Esophagus squamous epithelium (tissue), 5 donors: ENCODE data around the gene BBX. TPM values are rescaled to one million over a fixed set of nuclear protein-coding genes. Genes with fewer than 3 reads are reported as not detected.

Experiments
- DNase-seq: peaks from one replicate; lab custom pipeline; 2025; lab: John Stamatoyannopoulos, UW
- H3K27ac ChIP-seq, 4 donors: fragments of 200-600 bp; sonication (generic); one replicate each; pipeline ENCODE4 v1.5.1; 2016 to 2019; ENCODE audit warnings: mild to moderate bottlenecking in 1 of 4
- H3K27me3 ChIP-seq, 4 donors: fragments of 200-600 bp; sonication (generic); 1 replicate in 3 of 4; 2 replicates in 1 of 4; pipeline versions ENCODE4 v1.5.1 to v1.6.0; 2017 to 2021; ENCODE audit warnings: antibody characterized with exemption in 1 of 4
- H3K36me3 ChIP-seq, 3 donors: fragments of 200-600 bp; sonication (generic); one replicate each; pipeline ENCODE4 v1.5.1; 2016 to 2019
- H3K4me1 ChIP-seq, 3 donors: fragments of 200-600 bp; sonication (generic); one replicate each; pipeline ENCODE4 v1.5.1; 2017 to 2019
- H3K4me3 ChIP-seq, 4 donors: fragments of 200-600 bp; sonication (generic); 1 replicate in 3 of 4; 2 replicates in 1 of 4; pipeline ENCODE4 v1.5.1; 2016 to 2019; ENCODE audit warnings: mild to moderate bottlenecking in 2 of 4, moderate library complexity in 1 of 4
- H3K9me3 ChIP-seq, 3 donors: fragments of 200-600 bp; sonication (generic); one replicate each; pipeline ENCODE4 v1.5.1; 2016 to 2019
- POLR2A ChIP-seq, 4 donors: fragments of 450-650 bp; IDR thresholded peaks; one replicate each; pipeline ENCODE4 v1.6.1; 2017; ENCODE audit warnings: antibody characterized with exemption in 4 of 4, mild to moderate bottlenecking in 4 of 4, moderate library complexity in 3 of 4
- WGBS, 2 donors: methylation state at CpG; one replicate each; pipeline ENCODE4 v1.1.5; 2018; 5-methylcytosine and 5-hydroxymethylcytosine counted together
- intact Hi-C: fragments of 100-400 bp; cut with DNase I; formaldehyde crosslinking; loops from one replicate; pipeline ENCODE4 v1.15.0; 2022
- total RNA-seq, 4 donors: library from RNA; depleted of rRNA; stranded (reverse); fragments of >200 nt; gene quantifications; one replicate each; pipeline ENCODE4 v1.1.0, GENCODE V29; 2016
- TF ChIP-seq, protein P1 (sequence below), 6 experiments: fragments of 450-650 bp in 4 of 6; fragments of 200-600 bp in 2 of 6; sonication (generic) in 2 of 6; IDR thresholded peaks; one replicate each; pipeline ENCODE4 v1.5.1; 2016 to 2019; ENCODE audit warnings: antibody characterized with exemption in 6 of 6, mild to moderate bottlenecking in 4 of 6, moderate library complexity in 4 of 6
- donor health status: DM: yes; HTN: yes; CAD: no.

BBX gene
- total RNA-seq, 4 donors from 2014 or later: 12.5 to 49.5 (median 35.8) TPM

- Histone ChIP-seq H3K4me3 (no peak overlapping the region), H3K9me3 (no peaks in the 10 kb centered on the region), H3K36me3 (no peaks in the 10 kb centered on the region), H3K4me1 (peaks cover 0 to 4% (median 0%) of the 10 kb centered on the region in 3 donors), H3K27me3 (no peaks in the 10 kb centered on the region), H3K27ac (no peak overlapping the region)
- intact Hi-C loops: no loop called here
- no peak for TF ChIP-seq POLR2A (IDR thresholded peaks at IDR 0.05)
- TF ChIP-seq, protein P1, sequence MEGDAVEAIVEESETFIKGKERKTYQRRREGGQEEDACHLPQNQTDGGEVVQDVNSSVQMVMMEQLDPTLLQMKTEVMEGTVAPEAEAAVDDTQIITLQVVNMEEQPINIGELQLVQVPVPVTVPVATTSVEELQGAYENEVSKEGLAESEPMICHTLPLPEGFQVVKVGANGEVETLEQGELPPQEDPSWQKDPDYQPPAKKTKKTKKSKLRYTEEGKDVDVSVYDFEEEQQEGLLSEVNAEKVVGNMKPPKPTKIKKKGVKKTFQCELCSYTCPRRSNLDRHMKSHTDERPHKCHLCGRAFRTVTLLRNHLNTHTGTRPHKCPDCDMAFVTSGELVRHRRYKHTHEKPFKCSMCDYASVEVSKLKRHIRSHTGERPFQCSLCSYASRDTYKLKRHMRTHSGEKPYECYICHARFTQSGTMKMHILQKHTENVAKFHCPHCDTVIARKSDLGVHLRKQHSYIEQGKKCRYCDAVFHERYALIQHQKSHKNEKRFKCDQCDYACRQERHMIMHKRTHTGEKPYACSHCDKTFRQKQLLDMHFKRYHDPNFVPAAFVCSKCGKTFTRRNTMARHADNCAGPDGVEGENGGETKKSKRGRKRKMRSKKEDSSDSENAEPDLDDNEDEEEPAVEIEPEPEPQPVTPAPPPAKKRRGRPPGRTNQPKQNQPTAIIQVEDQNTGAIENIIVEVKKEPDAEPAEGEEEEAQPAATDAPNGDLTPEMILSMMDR (IDR thresholded peaks at IDR 0.05): no peak
- no peak for DNase-seq
- 90 to 100% methylated on average over 2 of the region's 2 CpGs for WGBS, 2 donors
These were observed 25.8 kb downstream of the BBX start for GRCh38 chr3:107548601-107549000.

DNA sequence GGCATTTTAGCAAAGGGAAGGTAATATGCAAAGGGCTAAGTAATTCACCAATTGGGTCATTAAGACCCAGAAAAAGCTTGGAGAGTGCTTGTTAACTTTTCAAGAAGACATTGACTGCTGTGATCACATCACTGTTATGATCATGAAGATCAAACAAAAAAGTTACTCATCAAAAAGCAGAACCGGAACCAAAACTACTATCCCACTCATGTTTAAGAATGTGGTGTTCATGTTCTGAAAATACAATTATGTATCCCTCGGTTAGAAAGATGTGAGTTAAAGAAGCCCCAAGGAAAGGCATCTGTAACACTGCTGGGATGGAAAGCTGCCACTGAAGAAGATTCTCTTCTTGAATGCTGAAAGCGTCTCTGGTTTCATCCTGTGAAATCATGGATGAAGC, 32.6 kb downstream of the BBX start:
- Histone ChIP-seq H3K4me3 (no peak overlapping the region), H3K27ac (no peak overlapping the region), H3K9me3 (no peaks in the 10 kb centered on the region), H3K27me3 (no peaks in the 10 kb centered on the region), H3K4me1 (peaks cover 0 to 4% (median 0%) of the 10 kb centered on the region in 3 donors), H3K36me3 (no peaks in the 10 kb centered on the region)
- no peak for TF ChIP-seq POLR2A (IDR thresholded peaks at IDR 0.05)
- TF ChIP-seq, protein P1 (IDR thresholded peaks at IDR 0.05): no peak
- no peak for DNase-seq
- 89 to 91% methylated on average over 3 of the region's 3 CpGs for WGBS, 2 donors
- intact Hi-C loops: no loop called here

DNA sequence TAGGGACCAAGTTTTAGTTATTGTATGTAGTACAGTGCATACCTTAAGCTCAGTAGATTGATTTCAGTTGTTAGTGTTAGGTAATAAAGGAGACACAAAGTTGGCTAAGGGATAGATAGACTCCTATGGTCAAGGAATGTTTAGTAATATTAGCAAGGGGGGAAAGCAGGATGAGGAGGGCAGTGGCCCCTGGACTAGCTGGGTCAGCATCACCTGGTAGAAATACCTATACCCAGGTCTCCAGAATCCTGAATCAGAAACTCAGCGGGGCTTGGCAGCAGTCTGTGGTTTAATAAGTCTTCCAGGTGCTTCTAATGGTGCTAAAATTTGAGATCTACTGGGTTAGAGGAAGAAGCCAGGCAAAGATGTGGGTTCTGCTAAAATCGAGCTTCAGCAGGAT, 35.0 kb downstream of the BBX start:
- H3K9me3 ChIP-seq: no peaks in the 10 kb centered on the region
- no peaks in the 10 kb centered on the region for H3K27me3 ChIP-seq
- intact Hi-C loops: no loop called here
- H3K36me3 ChIP-seq: no peaks in the 10 kb centered on the region
- no peak overlapping the region for H3K27ac ChIP-seq
- H3K4me3 ChIP-seq: no peak overlapping the region
- peaks cover 0 to 18% (median 4%) of the 10 kb centered on the region in 3 donors for H3K4me1 ChIP-seq
- no peak for TF ChIP-seq POLR2A (IDR thresholded peaks at IDR 0.05)
- TF ChIP-seq, protein P1 (IDR thresholded peaks at IDR 0.05): no peak
- no peak for DNase-seq
- 93 to 100% methylated on average over 2 of the region's 2 CpGs for WGBS, 2 donors

DNA sequence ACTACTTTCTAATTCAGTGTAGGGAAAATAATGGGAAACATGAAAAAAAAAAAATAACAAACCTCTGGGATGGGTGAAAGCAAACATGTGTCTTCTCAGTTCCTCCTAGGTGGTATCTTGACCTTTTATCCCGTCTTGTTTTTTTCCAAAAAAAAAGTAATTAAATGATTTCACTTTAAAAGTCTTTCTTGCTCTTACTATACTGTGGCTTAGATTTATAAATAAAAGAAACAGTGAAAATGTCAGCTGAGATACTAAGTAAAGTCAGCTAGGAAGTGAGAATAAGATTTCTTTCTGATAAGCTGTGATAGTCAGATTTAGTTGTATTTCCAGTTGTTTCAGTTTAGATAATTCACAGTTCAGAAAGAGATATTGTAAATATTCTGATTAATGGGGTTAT, 37.4 kb downstream of the BBX start:
- H3K4me1 ChIP-seq: peaks cover 0 to 18% (median 4%) of the 10 kb centered on the region in 3 donors
- no peak overlapping the region for H3K4me3 ChIP-seq
- H3K27ac ChIP-seq: no peak overlapping the region
- H3K36me3 ChIP-seq: no peaks in the 10 kb centered on the region
- WGBS, 2 donors: 22 to 40% methylated on average over 1 of the region's 1 CpG
- DNase-seq: no peak
- no peaks in the 10 kb centered on the region for H3K9me3 ChIP-seq
- no peaks in the 10 kb centered on the region for H3K27me3 ChIP-seq
- intact Hi-C loops: no loop called here
- TF ChIP-seq, protein P1 (IDR thresholded peaks at IDR 0.05): no peak
- TF ChIP-seq POLR2A (IDR thresholded peaks at IDR 0.05): no peak

- Histone ChIP-seq H3K9me3 (no peaks in the 10 kb centered on the region), H3K36me3 (no peaks in the 10 kb centered on the region), H3K4me1 (peaks cover 0 to 18% (median 4%) of the 10 kb centered on the region in 3 donors), H3K27me3 (no peaks in the 10 kb centered on the region), H3K4me3 (no peak overlapping the region), H3K27ac (no peak overlapping the region)
- DNase-seq: no peak
- TF ChIP-seq POLR2A (IDR thresholded peaks at IDR 0.05): no peak
- TF ChIP-seq, protein P1 (IDR thresholded peaks at IDR 0.05): no peak
- intact Hi-C loops: no loop called here
- whole genome bisulfite sequencing, 2 donors: 37 to 49% methylated on average over 6 of the region's 6 CpGs
These were observed 39.2 kb downstream of the BBX start for GRCh38 chr3:107561980-107562379.
